ENCODE data around the gene ATG7.

- TF ChIP-seq POLR2AphosphoS5 (IDR thresholded peaks at IDR 0.05; ENCODE audit: insufficient read depth in 1 of 2, low read depth in 1 of 2) = no peak
- no peak for TF ChIP-seq CTCF (IDR thresholded peaks at IDR 0.05)
Measured at GRCh38 chr3:11384074-11384473, 111.9 kb downstream of the ATG7 start.

Data from vagina (tissue), 2 donors.